Measurements from ENCODE around the gene TMEM88. TPM values are rescaled to one million over a fixed set of nuclear protein-coding genes. Genes with fewer than 3 reads are reported as not detected.

The TMEM88 gene
- total and polyA plus RNA-seq, 2 of the 8 experiments (the other 6 are each of a cell fraction or from before 2014, with no cell fraction given), result 0.69 to 8.8 TPM

- H4K8ac ChIP-seq (ENCODE audit: extremely low read depth, insufficient read depth, low read length), result no peak overlapping the region
- no peak for FAIRE-seq
- H2BK5ac ChIP-seq (ENCODE audit: low read depth, low read length), result no peak overlapping the region
- no peaks in the 10 kb centered on the region for H3K79me2 ChIP-seq (ENCODE audit: control insufficient read depth in 1 of 2, insufficient read depth in 2 of 2, low read length in 2 of 2)
- H2AK5ac ChIP-seq (ENCODE audit: low read depth, low read length), result no peak overlapping the region
- no peak overlapping the region for H2BK12ac ChIP-seq (ENCODE audit: low read depth, low read length)
- H3K4ac ChIP-seq (replicated peaks; ENCODE audit: insufficient read length, low read depth, low read length), result no peak overlapping the region
- H4K91ac ChIP-seq (replicated peaks; ENCODE audit: insufficient read length, low read length), result no peak overlapping the region
- no peaks in the 10 kb centered on the region for H3K23me2 ChIP-seq (ENCODE audit: low read depth, low read length)
- TF ChIP-seq SIX5 (IDR thresholded peaks at IDR 0.05; ENCODE audit: low read depth, low read length), result no peak
- no peak overlapping the region for H2AFZ ChIP-seq (ENCODE audit: low read length)
- H2BK15ac ChIP-seq (ENCODE audit: low read length), result 0 out of 2 replicates have a peak overlapping the region, but pooled peaks have one; percentile 61
- H3K4me1 ChIP-seq (replicated peaks in 1 of 4; ENCODE audit: control insufficient read depth in 3 of 4, insufficient read depth in 4 of 4, low read length in 3 of 4), result peaks cover 0 to 7% (median 5%) of the 10 kb centered on the region in 4 experiments; a peak in 5 of 7 replicates
- no peaks in the 10 kb centered on the region for H3K79me1 ChIP-seq (ENCODE audit: low read depth, low read length)
- no peaks in the 10 kb centered on the region for H4K20me1 ChIP-seq (replicated peaks in 1 of 2; ENCODE audit: control insufficient read depth in 1 of 2, insufficient read depth in 2 of 2, low read length in 2 of 2)
- no peak for DNase-seq (ENCODE audit: low read depth in 1 of 2, low spot score in 2 of 2)
- no peak overlapping the region for H3K4me2 ChIP-seq (ENCODE audit: insufficient read depth in 1 of 2, low read depth in 2 of 2, low read length in 2 of 2)
- H3K9me3 ChIP-seq (ENCODE audit: insufficient read depth in 2 of 2, low read depth in 1 of 2, low read length in 1 of 2), result no peaks in the 10 kb centered on the region
- 80% methylated on average over 5 of the region's 5 CpGs; no CpG with 5 or more reads in 1 of the 2 experiments for WGBS, 2 experiments (ENCODE audit: extremely low coverage in 1 of 2, insufficient coverage in 1 of 2, insufficient read length in 1 of 2, insufficient replicate concordance in 2 of 2, low coverage in 1 of 2, low lambda C conversion rate in 2 of 2, missing lambda C conversion rate in 1 of 2)
- H3K23ac ChIP-seq (ENCODE audit: insufficient read length), result no peak overlapping the region
- no peak overlapping the region for H3K18ac ChIP-seq (ENCODE audit: extremely low read depth, low read length)
- ChIA-PET POLR2A (ENCODE audit: partially characterized antibody) (interaction anchor here (1.0 kb wide), 1 partner anchor 134 kb away, joined by 3 read pairs; no protein-coding TSS in a partner anchor), CTCF (ENCODE audit: partially characterized antibody) (interaction anchor here (0.9 to 8.9 kb wide), 13 partner anchors 11 to 534 kb away, joined by 3 to 71 read pairs (median 4); partner anchors contain the start of gene KDM6B)
- H2BK120ac ChIP-seq (replicated peaks; ENCODE audit: low read depth, low read length), result no peak overlapping the region
- H4K5ac ChIP-seq (ENCODE audit: insufficient read length, low read depth, low read length), result no peak overlapping the region
- no peak overlapping the region for H3K9ac ChIP-seq (replicated peaks in 1 of 4; ENCODE audit: extremely low read depth in 1 of 4, low read depth in 3 of 4, low read length in 3 of 4)
- peaks cover 0 to 14% (median 10%) of the 10 kb centered on the region in 4 experiments; a peak in 6 of 7 replicates for H3K27me3 ChIP-seq (replicated peaks in 1 of 4; ENCODE audit: control insufficient read depth in 3 of 4, extremely low read depth in 1 of 4, insufficient read depth in 3 of 4, low read length in 3 of 4)
- H3K56ac ChIP-seq (replicated peaks; ENCODE audit: insufficient read length, low read depth, low read length), result no peak overlapping the region
- no peak overlapping the region for H3K4me3 ChIP-seq (ENCODE audit: extremely low read depth in 1 of 4, insufficient read depth in 2 of 4, low read depth in 3 of 4, low read length in 4 of 4)
- no peak overlapping the region for H3K27ac ChIP-seq (ENCODE audit: low read depth, low read length)
- no peaks in the 10 kb centered on the region for H3K36me3 ChIP-seq (ENCODE audit: control insufficient read depth in 2 of 4, insufficient read depth in 4 of 4, low read length in 3 of 4)
- no peak overlapping the region for H3K14ac ChIP-seq (ENCODE audit: insufficient read length)
- no peak overlapping the region for H2BK20ac ChIP-seq (ENCODE audit: low read length)
Measured at GRCh38 chr17:7820231-7820630, 34.6 kb upstream of the TMEM88 start.
